HG03196 (cell line): ENCODE results near the gene NRXN3.

Source experiments
- ATAC-seq: cut with Tn5 transposase; IDR thresholded peaks from one replicate; pipeline ENCODE4 v1.9.1; 2021; ENCODE audit not compliant: unreplicated experiment

Gene NRXN3

GRCh38 chr14:79325071-79325470 lies 1154.9 kb downstream of the NRXN3 start:
- no peak for ATAC-seq

DNA sequence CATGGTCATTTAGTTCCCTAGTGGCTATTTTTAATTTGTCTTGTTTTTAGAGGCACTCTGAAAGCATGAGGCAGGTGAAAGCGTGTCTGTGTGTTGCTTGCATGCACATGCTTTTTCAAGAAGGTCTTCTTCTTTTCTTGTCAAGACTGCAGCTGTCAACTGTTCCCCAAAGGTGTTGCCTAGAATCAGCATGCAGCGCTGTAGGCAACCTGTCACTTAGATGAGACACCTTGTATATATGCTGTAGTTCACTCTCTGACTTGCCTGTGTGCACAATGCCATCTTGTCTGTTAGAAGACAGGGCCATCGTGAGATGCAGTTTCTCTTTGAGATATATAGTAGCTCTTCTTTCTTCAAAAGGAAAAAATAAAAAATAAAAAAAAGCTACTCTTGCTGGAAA lies 1155.4 kb downstream of the NRXN3 start:
- no peak for ATAC-seq

- ATAC-seq = no peak
Observed at GRCh38 chr14:79328863-79329262, 1158.7 kb downstream of the NRXN3 start.

DNA sequence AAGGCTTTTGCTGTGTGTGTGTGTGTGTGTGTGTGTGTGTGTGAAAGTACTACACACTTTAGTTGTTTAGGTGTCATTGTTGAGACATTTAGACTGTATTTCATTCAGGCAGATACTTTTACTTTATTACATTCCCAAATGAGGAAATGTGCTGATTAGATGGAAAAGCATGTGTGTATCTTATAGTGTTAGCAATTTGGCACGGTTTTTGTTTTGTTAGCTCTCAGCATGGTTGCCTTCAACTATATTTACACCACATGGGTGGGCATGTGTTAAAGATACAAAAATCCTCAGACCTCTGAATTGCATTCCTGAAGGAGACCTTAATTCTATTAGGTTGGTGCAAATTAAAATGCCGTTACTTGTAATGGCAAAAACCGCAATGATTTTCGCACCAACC lies 1161.7 kb downstream of the NRXN3 start:
- no peak for ATAC-seq

DNA sequence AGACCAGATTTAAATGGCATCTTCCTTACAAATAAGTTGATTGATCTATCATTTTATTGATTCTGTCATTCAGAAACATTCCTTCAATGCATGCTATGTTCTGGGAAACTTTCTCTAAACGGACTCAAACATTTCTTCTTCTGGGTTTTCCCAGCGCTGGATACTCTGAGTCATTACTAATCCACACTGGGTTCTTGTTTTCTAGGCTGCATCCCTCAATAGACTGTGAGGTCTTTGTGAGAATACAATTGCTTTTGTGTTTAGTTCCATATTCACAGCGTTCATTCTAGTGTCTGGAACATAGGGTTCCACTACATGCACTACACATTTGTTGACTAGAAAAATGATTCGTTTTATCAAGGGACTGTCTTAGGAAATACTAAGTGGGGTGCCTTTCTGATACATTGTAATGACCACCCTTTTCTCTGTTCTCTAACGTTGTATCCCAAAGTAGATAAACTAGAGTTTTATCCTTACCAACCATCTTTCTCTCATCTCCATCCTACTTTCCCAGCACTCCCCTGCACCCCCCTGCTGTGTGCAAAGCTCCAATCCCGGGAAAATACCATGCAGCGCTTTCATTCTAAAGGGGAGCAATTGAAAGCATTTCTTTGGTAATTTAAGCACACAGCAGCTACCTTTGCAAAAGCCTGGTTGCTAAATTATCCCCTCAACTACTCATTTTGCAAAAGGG lies 1162.5 kb downstream of the NRXN3 start:
- no peak for ATAC-seq

DNA sequence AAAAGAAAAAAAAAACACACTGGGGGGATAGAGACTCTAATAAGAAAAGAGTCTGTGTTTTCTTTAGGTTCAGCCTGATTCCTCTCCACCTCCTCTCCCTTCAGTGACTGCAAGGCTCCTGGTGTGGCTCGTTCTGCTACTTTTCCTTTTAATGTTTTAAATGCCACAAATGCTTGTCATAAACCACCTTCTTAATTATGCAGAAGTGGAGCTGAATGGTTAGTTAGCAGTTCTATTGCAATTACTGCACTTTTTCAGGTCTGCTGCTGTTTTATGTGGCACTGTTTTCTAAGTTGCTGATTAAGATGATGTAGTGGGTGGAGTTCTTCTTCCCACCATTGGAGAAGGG lies 1163.0 kb downstream of the NRXN3 start:
- ATAC-seq = no peak

- ATAC-seq = no peak
Observed at GRCh38 chr14:79334272-79334671, 1164.1 kb downstream of the NRXN3 start.

GRCh38 chr14:79337761-79338160 lies 1167.6 kb downstream of the NRXN3 start:
- no peak for ATAC-seq

DNA sequence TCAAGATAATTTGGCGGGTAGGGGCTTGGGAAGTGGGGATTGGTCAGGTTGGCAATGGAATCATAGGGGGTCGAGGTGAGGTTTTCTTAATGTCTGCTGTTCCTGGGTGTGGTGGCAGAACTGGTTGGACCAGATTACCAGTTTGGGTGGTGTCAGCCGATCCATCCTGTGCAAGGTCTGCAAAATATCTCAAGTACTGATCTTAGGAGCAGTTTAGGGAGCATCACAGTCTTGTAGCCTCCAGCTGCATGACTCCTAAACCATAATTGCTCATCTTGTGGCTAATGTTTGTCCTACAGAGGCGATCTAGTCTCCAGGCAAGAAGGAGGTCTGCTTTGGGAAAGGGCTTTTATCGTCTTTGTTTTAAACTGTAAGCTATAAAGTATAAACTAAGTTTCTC lies 1172.8 kb downstream of the NRXN3 start:
- ATAC-seq = no peak

- ATAC-seq = no peak
Observed at GRCh38 chr14:79351011-79351410, 1180.8 kb downstream of the NRXN3 start.

GRCh38 chr14:79352076-79352630 lies 1182.0 kb downstream of the NRXN3 start:
- no peak for ATAC-seq

DNA sequence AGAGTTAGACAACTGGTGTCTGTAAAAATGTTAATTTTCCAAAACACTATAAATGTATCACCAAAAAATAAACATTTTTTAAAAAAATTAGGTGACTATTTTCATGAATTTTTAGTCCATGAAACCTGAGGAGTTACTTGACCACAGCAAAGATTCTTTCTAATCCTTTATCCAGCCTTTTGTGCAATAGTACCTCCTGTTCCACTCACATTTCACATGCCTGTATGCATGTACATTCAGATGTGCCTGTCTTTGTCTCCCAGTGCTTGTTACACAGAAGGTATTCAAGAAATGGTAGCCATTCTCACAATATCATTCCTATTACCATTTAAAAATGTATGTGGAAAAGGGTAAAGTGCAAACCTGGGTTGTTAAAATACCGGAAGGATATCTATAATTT lies 1184.2 kb downstream of the NRXN3 start:
- ATAC-seq = no peak

- ATAC-seq = no peak
Observed at GRCh38 chr14:79356040-79356439, 1185.9 kb downstream of the NRXN3 start.

- no peak for ATAC-seq
Observed at GRCh38 chr14:79357307-79357706, 1187.1 kb downstream of the NRXN3 start.

- no peak for ATAC-seq
Observed at GRCh38 chr14:79363291-79363690, 1193.1 kb downstream of the NRXN3 start.

- ATAC-seq = no peak
Observed at GRCh38 chr14:79369359-79370332, 1199.5 kb downstream of the NRXN3 start.

DNA sequence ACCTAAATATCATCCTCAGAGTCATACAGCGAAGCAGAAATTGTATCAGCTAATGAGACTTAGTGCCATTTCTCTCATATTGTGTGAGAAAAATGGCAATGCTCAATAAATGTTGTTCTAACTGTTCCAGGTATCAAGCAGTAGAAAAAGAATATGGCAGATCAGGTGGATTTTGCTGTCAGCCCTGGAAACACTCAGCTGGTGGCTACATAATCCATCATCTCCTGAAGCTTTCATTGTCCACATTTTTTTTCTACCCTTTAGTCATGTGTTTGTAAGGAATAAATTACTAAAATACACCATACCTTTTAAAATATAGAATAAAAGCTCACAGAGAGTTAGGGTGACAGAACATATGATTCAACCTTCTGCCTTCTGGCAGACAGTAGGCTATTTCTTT lies 1200.8 kb downstream of the NRXN3 start:
- ATAC-seq = no peak

GRCh38 chr14:79373451-79373850 lies 1203.3 kb downstream of the NRXN3 start:
- no peak for ATAC-seq

GRCh38 chr14:79375356-79375755 lies 1205.2 kb downstream of the NRXN3 start:
- ATAC-seq = no peak

- no peak for ATAC-seq
Observed at GRCh38 chr14:79376557-79376956, 1206.4 kb downstream of the NRXN3 start.

DNA sequence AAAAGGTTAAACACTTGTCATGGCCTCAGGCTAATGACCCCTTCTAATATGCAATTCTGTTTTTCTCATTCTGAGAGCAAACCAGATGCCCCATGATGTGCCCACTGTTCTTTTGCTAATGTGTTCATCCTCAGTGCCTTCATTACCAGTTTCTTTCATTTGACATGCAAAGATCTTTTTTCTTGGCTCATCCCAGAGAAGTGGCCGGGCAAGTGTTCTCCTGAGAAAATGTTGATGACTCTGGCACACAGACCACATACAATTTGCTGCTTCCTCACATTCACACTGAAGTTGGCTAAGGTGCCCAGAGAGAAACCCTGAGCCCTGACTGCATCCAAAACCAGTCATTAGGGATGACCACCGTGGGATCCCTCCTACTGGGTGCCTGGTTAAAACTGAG lies 1207.8 kb downstream of the NRXN3 start:
- no peak for ATAC-seq

GRCh38 chr14:79379266-79379665 lies 1209.1 kb downstream of the NRXN3 start:
- ATAC-seq = no peak
